GM12873 (cell line): Measurements from ENCODE around the gene ZFHX3.

Source experiments
- TF ChIP-seq, protein P1 (sequence below): IDR thresholded peaks from 2 replicates; pipeline ENCODE4 v1.5.1; 2012; ENCODE audit warnings: low read depth, mild to moderate bottlenecking, moderate library complexity, low read length, control low read depth; ENCODE audit not compliant: insufficient read depth; ENCODE audit errors: missing control alignments

The ZFHX3 gene

GRCh38 chr16:72948238-72948829, 99.6 kb downstream of the ZFHX3 start:
- TF ChIP-seq, protein P1, sequence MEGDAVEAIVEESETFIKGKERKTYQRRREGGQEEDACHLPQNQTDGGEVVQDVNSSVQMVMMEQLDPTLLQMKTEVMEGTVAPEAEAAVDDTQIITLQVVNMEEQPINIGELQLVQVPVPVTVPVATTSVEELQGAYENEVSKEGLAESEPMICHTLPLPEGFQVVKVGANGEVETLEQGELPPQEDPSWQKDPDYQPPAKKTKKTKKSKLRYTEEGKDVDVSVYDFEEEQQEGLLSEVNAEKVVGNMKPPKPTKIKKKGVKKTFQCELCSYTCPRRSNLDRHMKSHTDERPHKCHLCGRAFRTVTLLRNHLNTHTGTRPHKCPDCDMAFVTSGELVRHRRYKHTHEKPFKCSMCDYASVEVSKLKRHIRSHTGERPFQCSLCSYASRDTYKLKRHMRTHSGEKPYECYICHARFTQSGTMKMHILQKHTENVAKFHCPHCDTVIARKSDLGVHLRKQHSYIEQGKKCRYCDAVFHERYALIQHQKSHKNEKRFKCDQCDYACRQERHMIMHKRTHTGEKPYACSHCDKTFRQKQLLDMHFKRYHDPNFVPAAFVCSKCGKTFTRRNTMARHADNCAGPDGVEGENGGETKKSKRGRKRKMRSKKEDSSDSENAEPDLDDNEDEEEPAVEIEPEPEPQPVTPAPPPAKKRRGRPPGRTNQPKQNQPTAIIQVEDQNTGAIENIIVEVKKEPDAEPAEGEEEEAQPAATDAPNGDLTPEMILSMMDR, result no peak

DNA sequence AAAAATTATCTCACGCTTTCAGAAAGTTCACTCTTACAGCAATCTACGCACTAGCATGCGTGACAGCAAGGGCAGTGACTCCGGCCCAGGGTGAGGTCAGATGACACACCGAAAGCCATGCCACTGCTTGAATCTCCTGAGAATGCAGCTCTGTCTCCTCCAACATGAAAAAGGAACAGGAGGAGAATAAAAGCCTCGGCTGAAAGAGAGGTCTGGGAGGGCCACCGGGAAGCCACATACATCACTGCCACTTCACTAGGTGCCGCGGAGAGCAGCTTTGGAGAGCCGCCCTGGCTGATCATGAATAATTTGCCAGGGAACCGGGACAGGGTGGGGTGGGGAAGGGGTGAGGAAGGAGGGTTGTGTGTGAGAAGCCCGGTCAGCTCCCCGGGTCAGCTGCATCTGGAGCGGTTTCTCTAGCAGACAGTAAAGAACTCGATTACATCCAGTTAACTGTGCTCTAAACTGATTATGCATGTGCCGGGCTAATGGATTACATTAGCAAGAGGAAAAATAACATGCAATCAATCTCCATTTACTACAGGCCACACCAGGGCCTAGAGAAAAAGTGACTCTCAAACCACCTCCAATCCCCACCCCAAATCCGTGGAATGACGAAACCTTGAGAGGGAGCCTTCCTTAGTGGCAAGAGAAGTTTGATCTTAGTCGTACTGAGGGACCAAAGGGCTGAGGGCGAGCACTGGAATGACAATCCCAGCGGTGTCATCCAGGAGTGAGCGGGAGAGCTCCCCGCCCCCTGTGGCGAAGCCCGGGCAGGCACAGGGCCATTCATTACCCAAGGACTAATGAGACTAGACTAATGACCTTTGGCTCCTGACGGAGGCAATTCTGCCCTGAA, 100.3 kb downstream of the ZFHX3 start:
- TF ChIP-seq, protein P1, result no peak

DNA sequence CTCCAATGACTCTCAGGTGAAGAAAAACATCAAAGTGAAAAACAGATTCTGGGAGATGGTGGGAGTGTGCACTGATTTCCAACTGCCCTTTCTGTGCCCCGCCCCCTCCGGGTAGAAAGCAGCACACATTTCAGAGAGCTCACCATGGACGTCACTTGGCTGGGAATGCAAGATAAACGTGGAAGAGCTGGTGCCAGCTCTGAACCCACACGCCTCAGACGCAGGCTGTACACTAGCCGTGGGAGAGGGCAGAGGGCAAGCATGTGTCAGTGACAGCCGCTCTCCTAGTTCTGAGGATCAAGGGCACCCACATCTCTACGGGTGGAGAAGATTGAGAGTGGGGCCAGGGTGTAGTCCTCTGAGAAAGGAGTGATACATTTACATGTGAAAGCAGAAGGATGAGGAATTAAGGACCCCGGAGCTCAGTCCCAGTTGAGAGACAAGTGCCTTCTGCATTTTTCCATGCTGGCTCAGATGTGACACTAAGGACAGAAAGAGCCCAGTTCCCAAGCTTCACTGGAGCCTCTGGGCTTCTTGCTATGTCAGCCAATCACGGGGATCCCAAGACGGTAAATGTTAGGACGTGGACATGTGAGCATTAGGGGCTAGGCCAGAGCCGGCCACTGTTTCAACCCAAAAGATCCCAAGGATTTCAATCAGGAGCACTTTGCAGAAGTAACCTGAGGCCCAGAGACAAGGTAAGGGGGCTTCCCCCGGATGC, 101.3 kb downstream of the ZFHX3 start:
- TF ChIP-seq, protein P1, result no peak

DNA sequence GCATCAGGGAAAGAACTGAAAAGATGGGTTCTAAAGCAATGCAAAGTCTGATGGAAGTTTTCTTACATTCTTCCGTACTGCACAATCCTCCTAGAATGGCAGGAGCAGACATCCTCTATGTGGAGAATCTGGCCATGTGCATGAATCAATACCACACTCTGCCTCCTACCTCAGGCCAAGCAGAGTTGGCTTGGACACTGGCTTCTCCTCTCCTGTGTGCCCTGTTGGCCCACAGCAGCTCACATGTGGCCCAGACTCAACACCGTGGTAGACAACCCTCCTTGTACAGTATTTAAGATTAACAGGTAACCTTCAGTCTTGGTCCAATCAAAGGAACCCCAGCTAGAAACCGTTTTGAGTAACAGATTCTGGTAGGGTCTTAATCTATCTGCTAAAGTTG, 101.9 kb downstream of the ZFHX3 start:
- TF ChIP-seq, protein P1, result no peak

DNA sequence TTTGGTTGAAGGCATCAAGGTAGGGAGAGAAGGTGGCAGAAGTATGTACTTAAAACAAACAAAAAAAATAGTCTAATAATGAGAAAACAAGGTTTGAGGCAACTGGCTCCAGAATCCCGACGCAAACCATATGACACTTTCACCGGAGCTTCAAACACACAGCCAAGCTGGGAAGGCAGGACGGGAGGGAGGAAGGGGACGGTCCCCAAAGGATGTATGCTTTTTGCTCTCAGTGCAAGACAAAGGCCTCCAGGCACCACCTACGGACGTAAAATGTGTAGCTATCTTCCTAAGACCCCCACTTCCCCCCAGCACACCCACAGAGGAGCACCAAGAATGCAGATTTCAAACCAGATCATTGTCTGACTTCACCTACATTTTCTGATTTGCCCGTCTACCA, 102.3 kb downstream of the ZFHX3 start:
- TF ChIP-seq, protein P1, result no peak

DNA sequence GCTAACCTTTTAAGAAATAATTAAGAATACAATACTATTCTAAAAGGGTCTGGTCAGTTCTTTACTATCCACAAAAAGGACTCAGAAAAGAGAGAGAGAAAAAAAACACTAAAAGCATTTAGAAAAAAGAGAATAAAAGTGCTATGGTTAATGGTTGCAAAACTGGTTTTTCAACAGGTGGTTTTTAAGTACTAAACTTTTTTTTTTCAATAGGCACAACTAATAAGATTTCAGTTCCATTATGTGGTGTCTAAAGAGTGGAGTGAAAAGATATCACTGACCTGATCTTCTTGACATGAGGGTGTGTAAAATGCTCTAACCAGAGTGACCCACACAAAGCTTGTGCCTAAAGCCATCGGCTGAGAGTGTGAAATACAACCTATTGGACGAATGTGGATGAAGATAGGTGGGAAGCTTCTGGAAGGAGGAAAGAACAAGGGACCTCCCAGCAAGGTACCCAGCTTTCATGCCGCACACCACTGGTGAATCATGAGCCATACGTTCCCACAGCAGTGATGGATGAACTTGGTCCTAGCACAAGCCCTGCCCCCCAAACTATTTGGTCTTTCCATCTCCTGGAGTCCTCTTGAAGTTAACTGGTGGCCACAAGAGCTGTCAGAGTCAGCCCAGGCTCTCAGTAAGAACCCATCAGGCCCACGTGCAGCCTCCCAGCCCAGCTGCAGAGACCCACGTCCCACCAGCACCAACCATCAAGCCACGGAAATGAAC, 103.0 kb downstream of the ZFHX3 start:
- TF ChIP-seq, protein P1, result no peak
